D721Med (cell line): ENCODE results near the gene ADAM22.
"Not testable (repeated sequence)": the region's sequence is repeated elsewhere in the genome, so short reads cannot be mapped to it uniquely, and the experiment has no call there.

ENCODE experiments used
- DNase-seq: peaks from one replicate; pipeline ENCODE4 v3.0.0; 2011; ENCODE audit warnings: low spot score; ENCODE audit not compliant: insufficient read length
- FAIRE-seq: peaks from 2 replicates; lab custom pipeline; 2011; peaks lifted over from hg19 to GRCh38; lab: Jason Lieb, UNC
- TF ChIP-seq, protein P1 (sequence below): IDR thresholded peaks from 2 replicates; pipeline ENCODE4 v1.5.1; 2012; ENCODE audit warnings: mild to moderate bottlenecking, control low read depth; ENCODE audit not compliant: insufficient read depth; ENCODE audit errors: missing control alignments

ADAM22 gene

DNA sequence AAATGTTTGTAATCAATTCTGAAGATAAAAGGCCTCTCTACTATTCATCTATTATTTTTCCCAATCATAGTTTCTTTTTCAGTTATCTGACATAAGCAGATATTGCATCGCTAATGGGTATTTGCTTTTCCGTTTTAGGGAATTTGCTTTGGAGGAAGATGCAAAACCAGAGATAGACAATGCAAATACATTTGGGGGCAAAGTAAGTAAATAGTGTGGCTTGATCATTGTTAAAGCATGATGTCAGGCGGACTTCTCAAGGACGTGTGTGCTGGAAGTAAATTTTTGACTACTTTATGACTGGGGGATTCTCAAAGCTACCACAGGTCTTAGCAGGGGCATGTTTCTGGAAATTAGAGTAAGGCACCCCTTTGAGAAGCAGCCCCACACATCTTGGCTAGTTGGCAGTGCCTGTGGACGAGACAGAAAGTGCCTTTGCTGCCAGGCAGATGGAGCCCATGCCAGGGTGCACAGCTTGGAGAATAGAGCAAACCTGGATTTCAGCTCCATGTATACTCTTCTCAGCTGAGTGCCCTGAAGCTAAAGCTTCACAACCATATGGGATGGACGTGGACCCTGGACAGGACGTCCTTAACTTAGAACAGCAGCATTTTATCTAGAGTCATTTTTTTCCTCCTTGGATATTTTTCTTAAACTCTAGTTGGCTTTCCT lies 217.2 kb downstream of the ADAM22 start:
- no peak for FAIRE-seq
- TF ChIP-seq, protein P1, sequence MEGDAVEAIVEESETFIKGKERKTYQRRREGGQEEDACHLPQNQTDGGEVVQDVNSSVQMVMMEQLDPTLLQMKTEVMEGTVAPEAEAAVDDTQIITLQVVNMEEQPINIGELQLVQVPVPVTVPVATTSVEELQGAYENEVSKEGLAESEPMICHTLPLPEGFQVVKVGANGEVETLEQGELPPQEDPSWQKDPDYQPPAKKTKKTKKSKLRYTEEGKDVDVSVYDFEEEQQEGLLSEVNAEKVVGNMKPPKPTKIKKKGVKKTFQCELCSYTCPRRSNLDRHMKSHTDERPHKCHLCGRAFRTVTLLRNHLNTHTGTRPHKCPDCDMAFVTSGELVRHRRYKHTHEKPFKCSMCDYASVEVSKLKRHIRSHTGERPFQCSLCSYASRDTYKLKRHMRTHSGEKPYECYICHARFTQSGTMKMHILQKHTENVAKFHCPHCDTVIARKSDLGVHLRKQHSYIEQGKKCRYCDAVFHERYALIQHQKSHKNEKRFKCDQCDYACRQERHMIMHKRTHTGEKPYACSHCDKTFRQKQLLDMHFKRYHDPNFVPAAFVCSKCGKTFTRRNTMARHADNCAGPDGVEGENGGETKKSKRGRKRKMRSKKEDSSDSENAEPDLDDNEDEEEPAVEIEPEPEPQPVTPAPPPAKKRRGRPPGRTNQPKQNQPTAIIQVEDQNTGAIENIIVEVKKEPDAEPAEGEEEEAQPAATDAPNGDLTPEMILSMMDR = no peak
- DNase-seq = no peak

DNA sequence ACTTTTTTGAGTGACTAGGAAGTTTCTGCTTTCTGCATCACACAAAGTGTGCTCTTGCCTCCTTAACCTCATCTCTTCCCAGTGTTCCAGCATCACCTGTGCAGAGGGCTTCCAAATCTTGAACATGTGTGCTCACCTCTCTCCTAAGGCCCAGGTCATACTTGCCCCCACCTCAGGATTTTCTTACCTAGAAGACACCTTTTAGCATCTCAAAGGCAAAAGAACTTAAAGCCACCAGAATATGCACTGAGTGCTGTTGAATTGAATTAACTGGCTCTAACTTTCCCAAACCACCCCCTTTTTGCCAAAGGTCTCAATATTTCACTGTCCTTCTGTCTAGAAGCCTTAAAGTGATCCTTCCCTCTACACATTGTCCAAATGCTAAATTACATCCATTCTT lies 219.3 kb downstream of the ADAM22 start:
- TF ChIP-seq, protein P1 = no peak
- DNase-seq (no peak), FAIRE-seq (no peak)

DNA sequence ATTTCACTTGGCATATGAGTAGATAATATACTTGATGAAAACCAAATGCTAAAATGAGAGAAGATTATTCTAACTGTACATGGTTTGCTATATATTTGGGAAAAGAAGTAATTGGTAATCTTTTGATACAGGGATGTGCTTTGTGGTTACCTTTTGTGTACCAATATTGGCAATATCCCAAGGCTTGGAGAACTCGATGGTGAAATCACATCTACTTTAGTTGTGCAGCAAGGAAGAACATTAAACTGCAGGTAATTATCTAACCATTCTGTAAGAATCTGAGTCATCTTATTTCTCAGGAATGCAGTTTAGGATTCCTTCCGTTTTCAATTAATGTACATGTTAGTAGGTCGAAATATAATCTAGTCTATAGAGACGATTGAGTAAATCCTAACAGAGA lies 221.7 kb downstream of the ADAM22 start:
- DNase-seq = no peak
- no peak for FAIRE-seq
- TF ChIP-seq, protein P1 = no peak

DNA sequence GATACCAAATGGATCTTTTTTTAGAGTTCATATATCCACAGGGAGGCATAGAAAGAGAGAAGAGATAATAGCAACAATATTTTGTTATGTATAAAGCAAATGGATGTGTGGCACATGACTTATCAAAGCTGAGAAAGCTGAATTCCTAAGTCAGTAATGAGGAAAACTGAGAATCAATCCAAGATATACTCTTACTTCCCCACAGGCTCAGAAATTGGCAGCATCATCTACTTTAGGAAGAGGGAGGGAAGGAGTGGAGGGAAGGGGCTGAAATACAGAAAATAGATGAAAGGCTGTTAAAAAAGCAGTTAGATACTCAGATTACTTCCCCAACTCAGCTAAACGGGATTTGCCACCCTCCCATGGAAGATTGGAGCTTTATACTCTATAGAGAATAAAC lies 222.3 kb downstream of the ADAM22 start:
- DNase-seq = no peak
- TF ChIP-seq, protein P1 = no peak
- no peak for FAIRE-seq

DNA sequence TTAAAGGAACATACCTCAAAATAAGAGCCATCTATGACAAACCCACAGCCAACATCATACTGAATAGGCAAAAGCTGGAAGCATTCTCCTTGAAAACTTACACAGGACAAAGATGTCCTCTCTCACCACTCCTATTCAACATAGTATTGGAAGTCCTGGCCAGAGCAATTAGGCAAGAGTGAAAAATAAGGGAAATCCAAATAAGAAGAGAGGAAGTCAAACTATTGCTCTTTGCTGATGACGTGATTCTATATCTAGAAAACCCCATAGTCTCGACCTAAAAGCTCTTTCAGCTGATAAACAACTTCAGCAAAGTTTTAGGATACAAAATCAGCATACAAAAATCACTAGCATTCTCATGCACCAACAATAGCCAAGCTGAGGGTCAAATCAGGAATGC lies 225.7 kb downstream of the ADAM22 start:
- FAIRE-seq, DNase-seq: not testable (repeated sequence)

DNA sequence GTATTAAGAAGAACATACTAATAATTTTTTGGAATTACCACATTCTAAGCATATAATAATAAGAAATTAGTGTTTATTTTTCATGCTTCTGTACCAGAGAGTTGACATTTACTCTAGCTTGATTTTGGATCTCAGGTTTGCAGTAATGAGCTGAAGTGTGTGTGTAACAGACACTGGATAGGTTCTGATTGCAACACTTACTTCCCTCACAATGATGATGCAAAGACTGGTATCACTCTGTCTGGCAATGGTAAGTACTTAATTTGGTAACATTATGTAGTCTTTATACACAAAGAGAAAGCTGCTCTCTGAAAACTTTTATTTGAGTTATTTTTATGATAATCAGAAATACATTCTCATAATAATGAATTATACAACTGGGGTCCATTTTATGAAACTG lies 231.6 kb downstream of the ADAM22 start:
- TF ChIP-seq, protein P1 = no peak
- FAIRE-seq (no peak), DNase-seq (no peak)

DNA sequence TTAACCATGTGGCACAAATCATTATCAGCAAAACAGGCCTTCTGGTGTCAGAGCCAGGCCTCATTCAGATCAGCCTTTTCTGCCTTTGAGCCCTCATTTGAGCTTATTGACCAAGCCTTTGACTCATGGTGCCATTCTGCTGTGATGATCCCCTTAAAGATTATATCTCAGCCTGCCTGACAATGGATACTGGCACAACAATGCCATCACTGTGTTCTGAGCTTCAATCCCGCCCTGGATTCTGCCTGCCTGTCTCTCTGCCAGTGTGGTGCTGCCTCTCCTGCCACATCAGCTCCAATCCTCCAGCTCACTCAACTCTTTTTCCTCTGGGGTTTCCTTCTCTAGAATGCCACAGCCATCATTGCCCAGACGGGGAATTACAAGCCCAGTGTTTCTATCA lies 233.2 kb downstream of the ADAM22 start:
- TF ChIP-seq, protein P1 = no peak
- FAIRE-seq (no peak), DNase-seq (no peak)

DNA sequence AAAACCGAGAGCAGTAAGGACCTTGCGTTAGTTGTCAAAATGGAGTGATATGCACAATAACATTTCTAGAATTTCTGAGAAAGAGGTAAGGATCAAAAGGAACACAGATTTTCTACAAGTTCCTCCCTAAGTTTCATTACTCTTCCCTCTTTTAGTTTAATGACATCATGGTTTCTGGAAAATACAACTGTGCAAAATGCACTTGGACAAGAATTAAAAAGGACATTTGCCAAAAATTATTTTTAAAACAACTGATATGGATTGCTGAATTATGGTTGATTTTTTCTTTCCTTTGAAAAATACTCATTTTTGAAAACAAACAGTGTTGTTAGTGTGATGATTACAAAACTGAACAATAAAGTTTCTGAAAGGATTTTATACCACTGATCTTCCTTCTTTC lies 233.7 kb downstream of the ADAM22 start:
- DNase-seq (no peak), FAIRE-seq (no peak)

More for the DNA sequence above, 233.7 kb downstream of the ADAM22 start:
- TF ChIP-seq, protein P1 = no peak
